HCT116 (cell line): ENCODE data around the gene AXIN1. TPM values are rescaled to one million over a fixed set of nuclear protein-coding genes. Genes with fewer than 3 reads are reported as not detected.

Experiments used
- ATAC-seq: fragments of 200-7000 bp; cut with Tn5 transposase; 2 replicates; pipeline ENCODE4 v1.9.1; 2020; ENCODE audit warnings: mild to moderate bottlenecking, moderate library complexity
- BruUV-seq: library from RNA; stranded (reverse); fragments of 400-500 nt; replicated peaks from 2 replicates; lab custom pipeline; 2021; lab: Mats Ljungman, UMichigan
- CTCF ChIA-PET: fragments of 300-600 bp; sonication (Branson Sonifier 250); formaldehyde crosslinking; loops from one replicate; lab custom pipeline; 2021; ENCODE audit warnings: antibody characterized with exemption; lab: Charles Lee
- POLR2A ChIA-PET: fragments of 300-600, 350-600 bp; sonication (Branson Sonifier 250); formaldehyde crosslinking; loops from one replicate; lab custom pipeline; 2021; ENCODE audit warnings: antibody characterized with exemption; lab: Charles Lee
- RAD21 ChIA-PET, 2 experiments: fragments of 300-600 bp; sonication (Branson Sonifier 250); formaldehyde crosslinking; loops; one replicate each; lab custom pipeline; 2023; ENCODE audit warnings: low total read pairs in 2 of 2; ENCODE audit not compliant: uncharacterized antibody in 2 of 2, unreplicated experiment in 2 of 2, low non-redundant PET in 1 of 2; lab: Charles Lee
- DNase-seq: peaks from one replicate; pipeline ENCODE4 v3.0.0-alpha.2; 2010; ENCODE audit warnings: low read depth, low spot score
- H2AFZ ChIP-seq: fragments of 200-600 bp; shearing (Covaris generic), sonication (generic); 2 replicates; pipeline ENCODE4 v1.6.1; 2017; ENCODE audit warnings: low read depth, mixed run types, mixed read lengths, antibody characterized with exemption, low read length; ENCODE audit not compliant: poor library complexity, severe bottlenecking
- H3K27ac ChIP-seq: 2 replicates; pipeline ENCODE4 v1.5.1; 2012; ENCODE audit warnings: low read depth, low read length
- H3K27me3 ChIP-seq: fragments of 200-600 bp; sonication (generic); 2 replicates; pipeline ENCODE4 v1.6.1; 2016; ENCODE audit warnings: mixed run types, low read length, mixed read lengths; ENCODE audit not compliant: insufficient read depth
- H3K36me3 ChIP-seq, 2 experiments: fragments of 200-500 bp in 1 of 2; fragments of 200-600 bp in 1 of 2; sonication (Bioruptor generic) in 1 of 2; sonication (generic) in 1 of 2; 2 replicates each; pipeline versions ENCODE4 v1.5.1 to v1.6.1; 2014 to 2016; ENCODE audit warnings: low read length in 2 of 2, inconsistent platforms in 1 of 2, mixed read lengths in 1 of 2, mixed run types in 1 of 2; ENCODE audit not compliant: insufficient read depth in 2 of 2, control insufficient read depth in 1 of 2
- H3K4me1 ChIP-seq, 2 experiments: fragments of 200-600 bp in 1 of 2; sonication (generic) in 1 of 2; 2 replicates each; pipeline versions ENCODE4 v1.5.1 to v1.6.1; 2012 to 2017; ENCODE audit warnings: low read length in 2 of 2, inconsistent platforms in 1 of 2, mild to moderate bottlenecking in 1 of 2, mixed read lengths in 1 of 2, mixed run types in 1 of 2, moderate library complexity in 1 of 2; ENCODE audit not compliant: insufficient read depth in 2 of 2, control insufficient read depth in 1 of 2
- H3K4me2 ChIP-seq: fragments of 200-600 bp; sonication (generic); 2 replicates; pipeline ENCODE4 v1.6.1; 2017; ENCODE audit warnings: mixed run types, low read length, mixed read lengths
- H3K4me3 ChIP-seq, 2 experiments: fragments of 200-600 bp in 1 of 2; sonication (generic) in 1 of 2; replicated peaks in 1 of 2; 2 replicates each; pipeline ENCODE4 v1.5.1; 2011 to 2016; ENCODE audit warnings: low read length in 2 of 2, control low read depth in 1 of 2, low read depth in 1 of 2, mild to moderate bottlenecking in 1 of 2, mixed read lengths in 1 of 2, mixed run types in 1 of 2
- H3K79me2 ChIP-seq: fragments of 200-600 bp; sonication (generic); 2 replicates; pipeline ENCODE4 v1.6.1; 2017; ENCODE audit warnings: mild to moderate bottlenecking, mixed run types, low read length, moderate library complexity, mixed read lengths; ENCODE audit not compliant: insufficient read depth
- H3K9ac ChIP-seq: fragments of 200-600 bp; sonication (generic); 2 replicates; pipeline ENCODE4 v1.6.1; 2016; ENCODE audit warnings: low read length, mixed read lengths
- H3K9me2 ChIP-seq: fragments of 200-600 bp; sonication (generic), shearing (Covaris generic); 2 replicates; pipeline ENCODE4 v1.6.1; 2017; ENCODE audit warnings: mixed run types, mild to moderate bottlenecking, moderate library complexity; ENCODE audit not compliant: insufficient read depth
- H3K9me3 ChIP-seq, 2 experiments: fragments of 200-500 bp in 1 of 2; fragments of 200-600 bp in 1 of 2; sonication (Bioruptor generic) in 1 of 2; sonication (generic) in 1 of 2; 2 replicates each; pipeline ENCODE4 v1.6.1; 2014 to 2017; ENCODE audit warnings: low read length in 2 of 2, mixed read lengths in 2 of 2, inconsistent platforms in 1 of 2, low read depth in 1 of 2, mild to moderate bottlenecking in 1 of 2, mixed run types in 1 of 2, moderate library complexity in 1 of 2; ENCODE audit not compliant: control insufficient read depth in 1 of 2, insufficient read depth in 1 of 2
- H4K20me1 ChIP-seq: fragments of 200-600 bp; sonication (generic), shearing (Covaris generic); 2 replicates; pipeline ENCODE4 v1.6.1; 2017; ENCODE audit warnings: mixed run types, mild to moderate bottlenecking, moderate library complexity; ENCODE audit not compliant: insufficient read depth
- CBX3 ChIP-seq: IDR thresholded peaks from 2 replicates; pipeline ENCODE4 v1.6.1; 2012; ENCODE audit warnings: low read depth
- CTCF ChIP-seq, 3 experiments: fragments of 200-600 bp in 1 of 3; sonication (generic) in 1 of 3; IDR thresholded peaks in 2 of 3; conservative IDR thresholded peaks in 1 of 3; 2 replicates each; pipeline ENCODE4 v1.5.1; 2012 to 2017; ENCODE audit warnings: low read depth in 2 of 3, low read length in 2 of 3, antibody characterized with exemption in 1 of 3, borderline replicate concordance in 1 of 3, control low read depth in 1 of 3, mild to moderate bottlenecking in 1 of 3, mixed read lengths in 1 of 3, mixed run types in 1 of 3, moderate library complexity in 1 of 3; ENCODE audit not compliant: insufficient read depth in 1 of 3
- EGR1 ChIP-seq: IDR thresholded peaks from 2 replicates; pipeline ENCODE4 v1.6.1; 2012; ENCODE audit warnings: low read depth
- FOSL1 ChIP-seq: IDR thresholded peaks from 2 replicates; pipeline ENCODE4 v1.6.1; 2012; ENCODE audit warnings: low read depth
- JUND ChIP-seq: IDR thresholded peaks from 2 replicates; pipeline ENCODE4 v1.6.1; 2012
- POLR2AphosphoS5 ChIP-seq: IDR thresholded peaks from 2 replicates; pipeline ENCODE4 v1.6.1; 2011; ENCODE audit warnings: mild to moderate bottlenecking, low read depth, low read length, moderate library complexity
- SRF ChIP-seq: IDR thresholded peaks from 2 replicates; pipeline ENCODE4 v1.6.1; 2012; ENCODE audit warnings: low read depth
- ZNF274 ChIP-seq: fragments of 200-500 bp; sonication (Bioruptor generic); IDR thresholded peaks from 2 replicates; pipeline ENCODE4 v1.6.1; 2014; ENCODE audit warnings: mild to moderate bottlenecking, low read depth, low read length, inconsistent platforms
- intact Hi-C: fragments of 100-400 bp; cut with micrococcal nuclease; formaldehyde crosslinking; loops from 2 replicates; pipeline ENCODE4 v1.10.0; 2022
- total RNA-seq: library from RNA; stranded (reverse); gene quantifications from one replicate; pipeline ENCODE4 v1.2.1, GENCODE V29; 2021; ENCODE audit not compliant: unreplicated experiment

The AXIN1 gene
- total RNA-seq, 1 experiment from 2014 or later, result 20.2 TPM

GRCh38 chr16:324451-325334 is 27.8 kb downstream of the AXIN1 start (continued):
- TF ChIP-seq CTCF (IDR thresholded peaks at IDR 0.05 in 2 of 3, conservative IDR thresholded peaks at IDR 0.05 in 1 of 3; ENCODE audit: borderline replicate concordance in 1 of 3, insufficient read depth in 1 of 3, low read depth in 2 of 3, low read length in 2 of 3) (no peak), ZNF274 (no peak), SRF (no peak), POLR2AphosphoS5 (no peak), FOSL1 (no peak), CBX3 (no peak)

GRCh38 chr16:324201-324450 is 28.4 kb downstream of the AXIN1 start:
- intact Hi-C loops, result no loop called here
- no peaks in the 10 kb centered on the region for H4K20me1 ChIP-seq

More at GRCh38 chr16:324201-324450, 28.4 kb downstream of the AXIN1 start:
- H3K9me2 ChIP-seq, result no peaks in the 10 kb centered on the region
- peaks cover 26% of the 10 kb centered on the region; the same call in 1 of the 2 replicates for H3K79me2 ChIP-seq
- no peak for DNase-seq
- no peak for TF ChIP-seq JUND
- no peak for TF ChIP-seq EGR1
- RAD21 ChIA-PET, result no interaction called here
- no peaks in the 10 kb centered on the region for H3K9me3 ChIP-seq
- no peaks in the 10 kb centered on the region for H3K36me3 ChIP-seq
- CTCF ChIA-PET, result no interaction called here
- BruUV-seq, result no TSS peak
- no peak overlapping the region for H3K27ac ChIP-seq
- no peak overlapping the region for H3K4me2 ChIP-seq
- POLR2A ChIA-PET, result no interaction called here
- no peak overlapping the region for H3K4me3 ChIP-seq
- no peaks in the 10 kb centered on the region for H3K27me3 ChIP-seq
- H3K4me1 ChIP-seq, result peaks cover 15 to 29% of the 10 kb centered on the region in 2 experiments
- ATAC-seq, result no peak
- no peak overlapping the region for H3K9ac ChIP-seq
- H2AFZ ChIP-seq, result no peak overlapping the region
